SK-N-MC (cell line): ENCODE data around the gene ZNF771.
"Not testable (repeated sequence)": the region's sequence is repeated elsewhere in the genome, so short reads cannot be mapped to it uniquely, and the experiment has no call there.

ENCODE experiments used
- DNase-seq: peaks from one replicate; pipeline ENCODE4 v3.0.0-alpha.2; 2011; ENCODE audit warnings: low read depth, low spot score
- H3K27ac ChIP-seq: fragments of 200-600 bp; sonication (generic); 2 replicates; pipeline ENCODE4 v1.5.1; 2016; ENCODE audit warnings: mixed run types
- H3K36me3 ChIP-seq: fragments of 200-600 bp; sonication (generic); 2 replicates; pipeline ENCODE4 v1.6.1; 2017; ENCODE audit warnings: antibody characterized with exemption, low read length, mixed read lengths; ENCODE audit not compliant: insufficient read depth
- H3K4me3 ChIP-seq: fragments of 200-600 bp; sonication (generic); 2 replicates; pipeline ENCODE4 v1.5.1; 2016
- H3K9ac ChIP-seq: fragments of 200-600 bp; sonication (generic); 2 replicates; pipeline ENCODE4 v1.8.0; 2017; ENCODE audit warnings: mixed run types, mixed read lengths; ENCODE audit not compliant: insufficient read length
- H3K9me3 ChIP-seq: fragments of 200-600 bp; sonication (generic); 2 replicates; pipeline ENCODE4 v1.6.1; 2017; ENCODE audit warnings: low read depth, mild to moderate bottlenecking, antibody characterized with exemption, low read length, moderate library complexity, mixed read lengths
- EZH2 ChIP-seq: fragments of 200-600 bp; sonication (generic); IDR thresholded peaks from one replicate; pipeline ENCODE4 v1.6.1; 2017; ENCODE audit warnings: antibody characterized with exemption
- FOXP2 ChIP-seq: optimal IDR thresholded peaks from 2 replicates; pipeline ENCODE3; 2011; ENCODE audit warnings: mild to moderate bottlenecking, moderate library complexity; ENCODE audit not compliant: insufficient read depth; ENCODE audit errors: extremely low read length, control extremely low read depth
- POLR2AphosphoS5 ChIP-seq: IDR thresholded peaks from 2 replicates; pipeline ENCODE4 v1.6.1; 2012; ENCODE audit warnings: mild to moderate bottlenecking, low read depth, low read length, borderline replicate concordance

ZNF771 gene

DNA sequence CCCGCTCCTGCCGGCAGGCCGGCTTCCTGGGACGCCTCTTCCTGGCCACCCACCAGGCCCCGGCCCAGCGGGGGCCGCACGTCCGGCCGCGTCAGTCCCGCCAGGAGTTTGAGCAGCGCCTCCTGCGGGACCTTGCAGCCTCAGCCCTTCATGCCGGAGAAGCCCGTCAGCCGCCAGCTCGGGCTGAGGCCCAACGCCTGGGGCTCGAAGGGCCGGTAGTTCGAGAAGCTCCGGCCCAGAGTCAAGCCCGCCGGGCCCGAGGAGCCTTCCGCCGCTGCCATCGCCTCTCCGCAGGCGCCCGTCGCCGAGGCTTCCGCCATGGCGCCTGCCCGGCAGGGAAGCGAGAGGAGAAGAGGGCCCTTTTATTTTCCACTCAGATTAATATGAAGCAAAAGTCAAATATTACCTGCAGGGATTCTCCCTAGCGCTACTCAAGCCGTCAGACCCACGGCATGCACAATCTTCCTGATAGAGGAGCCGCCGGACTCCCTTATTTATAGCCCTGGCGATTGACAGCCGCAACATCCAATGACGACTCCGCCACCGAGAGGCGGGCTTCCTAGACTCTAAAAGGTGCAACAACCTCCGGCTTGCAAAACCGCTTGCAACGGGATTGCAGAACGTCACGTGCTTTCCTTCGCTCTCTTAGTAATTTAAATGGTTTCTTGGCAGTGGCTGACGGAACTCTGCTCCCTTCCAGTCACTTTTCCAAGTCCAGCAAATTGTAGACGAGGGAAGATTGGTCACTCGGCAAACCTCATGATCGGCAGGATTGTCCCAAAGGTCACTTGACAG is 38.2 kb downstream of the ZNF771 start, which contains the start of gene SEPHS2:
TSS of gene SEPHS2 (minus strand) at position 467 of the 795 bp plus-strand sequence. CDS start at position 320, 147 bp downstream.
- TF ChIP-seq EZH2 = no peak
- TF ChIP-seq POLR2AphosphoS5 = peak; percentile 97
- TF ChIP-seq FOXP2 = peak; percentile 58
- Histone ChIP-seq H3K9me3 (no peaks in the 10 kb centered on the region), H3K27ac (peak within 1 kb of the TSS; percentile 94), H3K4me3 (peak within 1 kb of the TSS; percentile 98), H3K36me3 (peaks cover 20% of the 10 kb centered on the region), H3K9ac (peak within 1 kb of the TSS; percentile 96)
- peak; percentile 82 for DNase-seq

DNA sequence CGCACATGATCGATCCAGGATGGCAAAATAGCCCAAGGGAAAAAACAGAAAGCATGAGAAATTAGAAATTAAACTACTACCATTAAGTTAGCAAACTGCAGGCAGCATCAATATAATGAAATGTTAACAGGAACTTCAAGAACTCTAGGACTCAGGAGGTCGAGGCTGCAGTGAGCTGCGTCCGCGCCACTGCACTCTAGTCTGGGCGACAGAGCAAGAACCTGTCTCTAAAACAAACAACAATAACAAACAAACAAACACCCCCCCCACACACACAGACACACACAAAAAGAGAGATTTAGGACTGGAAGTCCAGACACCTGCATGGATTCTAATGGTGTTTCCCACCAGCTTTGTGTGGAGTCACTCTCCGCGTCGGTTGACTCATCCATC is 38.8 kb downstream of the ZNF771 start:
- TF ChIP-seq POLR2AphosphoS5 (no peak), FOXP2 (no peak), EZH2 (no peak)
- Histone ChIP-seq H3K36me3 (peaks cover 20% of the 10 kb centered on the region), H3K9ac (peak overlapping the region; percentile 77), H3K4me3 (peak overlapping the region; percentile 98), H3K27ac (peak overlapping the region; percentile 94), H3K9me3 (no peaks in the 10 kb centered on the region)
- DNase-seq = no peak

DNA sequence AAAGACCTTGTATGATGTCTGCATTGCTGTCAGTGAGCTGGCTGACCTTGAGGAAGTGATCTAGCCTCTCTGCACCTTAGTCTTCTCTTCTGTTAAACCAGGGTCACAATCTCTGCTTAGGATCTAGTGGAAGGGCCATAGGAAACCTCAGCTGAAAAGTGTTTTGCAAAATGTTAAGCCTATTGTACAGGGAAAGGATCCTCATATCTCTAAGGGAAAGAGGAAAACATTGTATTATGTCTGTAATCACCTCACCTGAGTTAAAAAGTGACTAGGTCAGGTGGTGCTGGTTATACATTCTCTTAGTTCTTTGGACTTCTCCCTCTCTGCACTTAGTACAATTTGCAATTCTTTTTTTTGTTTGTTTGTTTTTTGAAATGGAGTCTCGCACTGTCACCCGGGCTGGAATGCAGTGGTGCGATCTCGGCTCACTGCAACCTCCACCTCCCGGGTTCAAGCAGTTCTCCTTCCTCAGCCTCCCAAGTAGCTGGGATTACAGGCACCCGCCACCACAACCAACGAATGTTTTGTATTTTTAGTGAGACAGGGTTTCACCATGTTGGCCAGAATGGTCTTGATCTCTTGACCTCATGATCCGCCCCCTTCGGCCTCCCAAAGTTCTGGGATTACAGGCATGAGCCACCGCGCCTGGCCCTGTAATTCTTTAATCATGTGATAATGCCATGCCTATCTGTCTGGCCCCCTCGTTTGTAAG is 40.3 kb downstream of the ZNF771 start:
- H3K27ac ChIP-seq = no peak overlapping the region
- no peaks in the 10 kb centered on the region for H3K9me3 ChIP-seq
- no peak overlapping the region for H3K4me3 ChIP-seq
- TF ChIP-seq POLR2AphosphoS5 (no peak), FOXP2 (no peak), EZH2 (no peak)
- no peak for DNase-seq
- H3K36me3 ChIP-seq = peaks cover 20% of the 10 kb centered on the region
- no peak overlapping the region for H3K9ac ChIP-seq

DNA sequence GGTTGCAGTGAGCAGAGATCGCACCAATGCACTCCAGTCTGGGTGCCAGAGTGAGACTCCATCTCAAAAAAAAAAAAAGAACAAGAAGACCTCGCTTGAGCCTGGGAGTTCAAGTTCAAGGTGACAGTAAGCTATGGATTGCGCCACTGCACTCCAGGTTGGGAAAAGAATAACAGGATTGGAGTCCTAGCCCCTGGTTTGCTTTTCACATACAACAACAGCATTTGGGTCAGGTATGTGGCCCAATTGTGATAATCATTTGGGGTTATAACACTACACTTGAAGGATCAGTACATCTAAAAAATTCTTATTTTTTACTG is 41.7 kb downstream of the ZNF771 start:
- Histone ChIP-seq H3K36me3 (peaks cover 10% of the 10 kb centered on the region), H3K9me3 (no peaks in the 10 kb centered on the region), H3K4me3 (no peak overlapping the region), H3K27ac (no peak overlapping the region), H3K9ac (no peak overlapping the region)
- no peak for DNase-seq
- TF ChIP-seq FOXP2 = no peak
- TF ChIP-seq EZH2 = no peak
- TF ChIP-seq POLR2AphosphoS5 = no peak

DNA sequence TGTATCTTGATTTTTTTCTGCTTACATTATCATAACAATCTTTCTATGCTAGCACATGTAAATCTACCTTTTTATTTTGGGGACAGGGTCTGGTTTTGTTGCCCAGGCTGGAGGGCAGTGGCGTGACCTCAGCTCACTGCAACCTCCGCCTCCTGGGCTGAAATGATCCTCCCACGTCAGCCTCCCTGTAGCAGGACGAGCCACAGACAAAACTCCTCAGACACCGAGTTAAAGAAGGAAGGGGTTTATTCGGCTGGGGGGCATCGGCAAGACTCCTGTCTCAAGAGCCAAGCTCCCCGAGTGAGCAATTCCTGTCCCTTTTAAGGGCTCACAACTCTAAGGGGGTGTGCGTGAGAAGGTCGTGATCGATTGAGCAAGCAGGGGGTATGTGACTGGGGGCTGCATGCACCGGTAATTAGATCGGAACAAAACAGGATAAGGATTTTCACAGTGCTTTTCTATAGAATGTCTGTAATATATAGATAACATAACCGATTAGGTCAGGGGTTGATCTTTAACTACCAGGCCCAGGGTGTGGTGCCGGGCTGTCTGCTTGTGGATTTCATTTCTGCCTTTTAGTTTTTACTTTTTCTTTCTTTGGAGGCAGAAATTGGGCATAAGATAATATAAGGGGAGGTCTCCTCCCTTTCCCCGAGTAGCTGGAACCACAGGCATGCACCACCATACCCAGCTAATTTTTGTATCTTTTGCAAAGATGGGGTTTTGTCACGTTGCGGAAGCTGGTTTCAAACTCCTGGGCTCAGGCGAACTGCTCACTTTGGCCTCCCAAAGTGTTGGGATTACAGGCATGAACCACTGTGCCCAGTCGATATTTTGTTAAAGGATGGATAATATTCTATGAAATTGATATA is 45.5 kb downstream of the ZNF771 start:
- H3K9me3 ChIP-seq, H3K36me3 ChIP-seq, H3K9ac ChIP-seq, DNase-seq, H3K27ac ChIP-seq, H3K4me3 ChIP-seq: not testable (repeated sequence)

DNA sequence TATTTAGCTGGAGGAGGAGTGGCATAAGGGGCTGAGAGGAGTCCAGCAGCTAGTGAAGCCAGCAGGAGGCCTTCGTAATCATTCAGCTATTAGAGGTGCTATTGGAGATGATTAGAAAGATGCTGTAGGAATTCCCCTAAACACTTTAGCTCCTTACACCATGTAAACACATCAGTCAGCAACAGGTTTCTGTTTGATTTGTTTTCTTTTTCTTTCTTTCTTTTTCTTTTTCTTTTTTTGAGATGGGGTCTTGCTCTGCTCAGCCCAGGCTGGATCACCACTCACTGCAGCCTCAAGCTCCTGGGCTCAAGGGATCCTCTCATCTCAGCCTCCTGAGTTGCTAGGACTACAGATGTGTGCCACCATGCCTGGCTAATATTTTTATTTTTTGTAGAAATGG is 48.9 kb downstream of the ZNF771 start:
- Histone ChIP-seq H3K4me3 (no peak overlapping the region), H3K36me3 (no peaks in the 10 kb centered on the region), H3K9me3 (no peaks in the 10 kb centered on the region), H3K9ac (no peak overlapping the region), H3K27ac (no peak overlapping the region)
- TF ChIP-seq POLR2AphosphoS5 (no peak), FOXP2 (no peak), EZH2 (no peak)
- DNase-seq = no peak

DNA sequence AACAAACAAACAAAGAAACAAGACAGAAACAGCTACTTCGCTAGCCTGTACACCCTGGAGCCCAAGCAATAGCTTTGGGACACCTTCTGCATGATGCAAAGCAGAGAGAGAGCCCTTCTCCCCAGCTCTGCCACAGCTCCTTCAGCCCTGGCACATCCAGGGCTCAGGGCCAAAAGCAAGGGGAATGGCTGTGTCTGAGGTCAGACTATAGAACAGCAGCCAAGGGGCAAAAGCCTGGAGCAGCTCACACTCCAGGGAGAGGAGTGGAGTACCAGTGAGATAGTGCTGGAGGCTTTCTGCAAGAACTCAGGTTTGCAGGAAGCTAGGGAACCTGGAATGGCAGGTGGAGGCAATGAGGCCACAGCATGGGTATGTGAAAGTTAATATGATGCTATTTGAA is 49.9 kb downstream of the ZNF771 start:
- no peaks in the 10 kb centered on the region for H3K36me3 ChIP-seq
- TF ChIP-seq EZH2 = no peak
- no peak for TF ChIP-seq POLR2AphosphoS5
- TF ChIP-seq FOXP2 = no peak
- H3K4me3 ChIP-seq = no peak overlapping the region
- no peak overlapping the region for H3K27ac ChIP-seq
- no peak for DNase-seq
- no peak overlapping the region for H3K9ac ChIP-seq
- no peaks in the 10 kb centered on the region for H3K9me3 ChIP-seq

DNA sequence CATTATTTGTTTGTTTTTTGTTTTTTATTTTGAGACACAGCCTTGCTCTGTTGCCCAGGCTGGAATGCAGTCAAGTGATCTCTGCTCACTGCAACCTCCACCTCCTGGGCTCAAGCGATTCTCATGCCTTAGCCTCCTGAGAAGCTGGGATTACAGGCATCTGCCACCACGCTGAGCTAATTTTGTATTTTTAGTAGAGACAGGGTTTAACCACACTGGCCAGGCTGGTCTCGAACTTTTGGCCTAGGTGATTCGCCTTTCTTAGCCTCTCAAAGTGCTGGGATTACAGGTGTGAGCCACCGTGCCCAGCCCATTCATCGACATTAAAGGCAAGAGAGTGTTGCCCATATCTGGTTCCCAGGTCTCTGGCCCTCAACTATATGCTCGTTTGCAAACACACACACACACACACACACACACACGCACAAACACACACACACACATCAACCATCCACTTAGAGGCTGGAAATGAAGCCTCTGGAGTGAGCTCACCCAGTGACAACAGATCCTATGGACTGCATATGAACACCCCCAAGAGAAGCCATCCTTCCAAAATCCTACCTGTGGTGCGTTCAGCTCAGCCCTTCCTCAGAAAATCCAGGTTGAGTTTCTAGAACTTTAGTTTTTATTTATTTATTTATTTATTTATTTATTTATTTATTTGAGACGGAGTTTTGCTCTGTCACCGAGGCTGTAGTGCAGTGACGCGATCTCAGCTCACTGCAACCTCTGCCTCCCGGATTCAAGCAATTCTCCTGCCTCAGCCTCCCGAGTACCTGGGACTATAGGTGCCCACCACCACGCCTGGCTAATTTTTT is 50.5 kb downstream of the ZNF771 start:
- Histone ChIP-seq H3K4me3 (no peak overlapping the region), H3K36me3 (no peaks in the 10 kb centered on the region), H3K27ac (no peak overlapping the region), H3K9me3 (no peaks in the 10 kb centered on the region), H3K9ac (no peak overlapping the region)
- TF ChIP-seq EZH2 = no peak
- no peak for DNase-seq
